ENCODE results near the gene MRE11.

DNA sequence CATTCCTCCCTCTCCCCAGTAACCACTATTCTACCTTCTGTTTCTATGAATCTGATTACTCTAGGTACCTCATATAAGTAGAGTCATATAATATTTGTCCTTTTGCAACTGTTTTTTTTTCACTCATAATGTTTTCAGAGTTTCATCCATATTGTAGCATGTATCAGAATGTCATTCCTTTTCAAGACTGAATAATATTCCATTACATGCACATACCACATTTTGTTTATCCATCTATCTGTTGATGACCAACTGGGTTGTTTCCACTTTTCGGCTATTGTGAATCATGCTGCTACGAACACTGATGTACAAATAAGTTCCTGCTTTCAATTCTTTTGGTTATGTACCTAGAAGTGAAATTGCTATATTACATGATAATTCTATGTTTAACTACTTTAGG, 40.7 kb downstream of the MRE11 start:
- TF ChIP-seq CTCF (IDR thresholded peaks at IDR 0.05) (no peak), POLR2A (IDR thresholded peaks at IDR 0.05) (no peak)

Data from right lobe of liver (tissue), 4 donors.